Stomach (tissue), 9 donors: ENCODE data around the gene POLR2C. TPM values are rescaled to one million over a fixed set of nuclear protein-coding genes. Genes with fewer than 3 reads are reported as not detected.

Source experiments
- DNase-seq, 2 donors: peaks; one replicate each; pipeline versions ENCODE4 v3.0.0 to v3.0.0-alpha.2; 2013 to 2019
- H3K27ac ChIP-seq, 5 donors: fragments of 200-600 bp in 4 of 5; sonication (generic) in 4 of 5; one replicate each; pipeline ENCODE4 v1.5.1; 2013 to 2019; ENCODE audit warnings: mild to moderate bottlenecking in 1 of 5, moderate library complexity in 1 of 5
- H3K27me3 ChIP-seq, 3 donors: fragments of 200-600 bp; sonication (generic); one replicate each; pipeline ENCODE4 v1.5.1; 2017 to 2019; ENCODE audit warnings: mixed run types in 1 of 3
- H3K36me3 ChIP-seq, 4 donors: fragments of 200-600 bp; sonication (generic); 1 replicate in 3 of 4; 2 replicates in 1 of 4; pipeline ENCODE4 v1.5.1; 2016 to 2019
- H3K4me1 ChIP-seq, 4 donors: fragments of 200-600 bp; sonication (generic); one replicate each; pipeline ENCODE4 v1.5.1; 2016 to 2019
- H3K4me3 ChIP-seq, 4 donors: fragments of 200-600 bp; sonication (generic) in 3 of 4; one replicate each; pipeline ENCODE4 v1.5.1; 2016 to 2019; ENCODE audit warnings: mild to moderate bottlenecking in 1 of 4
- H3K9me3 ChIP-seq, 4 donors: fragments of 200-600 bp; sonication (generic); one replicate each; pipeline ENCODE4 v1.5.1; 2016 to 2019
- CTCF ChIP-seq, 7 experiments: fragments of 450-650 bp in 4 of 7; fragments of 200-600 bp in 3 of 7; sonication (generic) in 3 of 7; IDR thresholded peaks; one replicate each; pipeline ENCODE4 v1.5.1; 2016 to 2019; ENCODE audit warnings: antibody characterized with exemption in 7 of 7, control low read depth in 2 of 7, mild to moderate bottlenecking in 1 of 7
- EP300 ChIP-seq: sonication (generic); formaldehyde crosslinking; IDR thresholded peaks from one replicate; pipeline ENCODE4 v1.6.1; 2017; ENCODE audit warnings: antibody characterized with exemption
- POLR2A ChIP-seq, 4 donors: fragments of 450-650 bp; IDR thresholded peaks; one replicate each; pipeline ENCODE4 v1.6.1; 2016; ENCODE audit warnings: antibody characterized with exemption in 4 of 4, control low read depth in 2 of 4, mild to moderate bottlenecking in 1 of 4, moderate library complexity in 1 of 4
- POLR2AphosphoS5 ChIP-seq, 3 donors: sonication (generic); formaldehyde crosslinking; IDR thresholded peaks; one replicate each; pipeline ENCODE4 v1.6.1; 2016; ENCODE audit warnings: antibody characterized with exemption in 3 of 3
- WGBS, 5 donors: extraction: QIAGEN DNeasy Blood & Tissue Kit in 3 of 5; methylation state at CpG; one replicate each; pipeline versions ENCODE4 v1.1.5 to v1.1.7; 2013 to 2018; 5-methylcytosine and 5-hydroxymethylcytosine counted together
- intact Hi-C: fragments of 100-400 bp; cut with DNase I; formaldehyde crosslinking; loops from one replicate; pipeline ENCODE4 v1.15.1; 2023; ENCODE audit warnings: low total_unique reads
- polyA plus RNA-seq, 3 donors: library from polyadenylated mRNA; stranded (reverse); fragments of 200-250 nt; gene quantifications; one replicate each; pipeline ENCODE4 v1.2.3, GENCODE V29; 2013
- total RNA-seq, 5 donors: library from RNA; depleted of rRNA; stranded (reverse); fragments of >200 nt; gene quantifications; one replicate each; pipeline versions ENCODE4 v1.1.0 to v1.2.3, GENCODE V29; 2014 to 2016
- donor health status: healthy with polysubstance abuse.
- donor health status: Bipolar disorder and iron deficiency.
- donor health status: healthy.

POLR2C gene
- total and polyA plus RNA-seq, 8 donors, result 31.8 to 162 (median 67.8) TPM

DNA sequence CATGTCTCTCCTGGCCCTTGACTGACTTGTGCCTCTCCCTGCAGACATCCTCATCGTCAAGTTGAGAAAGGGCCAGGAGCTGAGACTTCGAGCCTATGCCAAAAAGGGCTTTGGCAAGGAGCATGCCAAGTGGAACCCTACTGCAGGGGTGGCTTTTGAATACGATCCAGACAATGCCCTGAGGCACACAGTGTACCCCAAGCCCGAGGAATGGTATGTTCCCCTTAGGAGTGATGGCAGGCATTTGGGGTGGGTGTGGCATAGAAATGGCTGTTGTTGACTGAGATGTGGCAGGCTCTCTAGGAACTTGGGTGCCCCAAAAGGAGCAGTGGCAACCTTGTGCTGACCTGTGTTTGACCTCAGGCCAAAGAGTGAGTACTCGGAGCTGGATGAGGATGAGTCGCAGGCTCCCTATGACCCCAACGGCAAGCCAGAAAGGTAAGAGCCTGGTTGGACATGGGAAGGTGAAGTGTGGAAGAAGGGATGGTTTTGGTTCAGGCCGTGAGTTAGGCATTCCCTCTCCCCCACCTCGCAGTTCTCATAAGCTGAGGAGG lies 7.5 kb downstream of the POLR2C start:
- intact Hi-C loops, result no loop called here
- no peak for DNase-seq
- peaks cover 24 to 50% (median 39%) of the 10 kb centered on the region in 4 donors for H3K4me1 ChIP-seq
- H3K4me3 ChIP-seq, result no peak overlapping the region
- no peak for TF ChIP-seq EP300
- TF ChIP-seq POLR2AphosphoS5 (IDR thresholded peaks at IDR 0.05), result no peak
- TF ChIP-seq POLR2A (IDR thresholded peaks at IDR 0.05), result no peak
- no peak for TF ChIP-seq CTCF (IDR thresholded peaks at IDR 0.05)
- H3K27ac ChIP-seq, result peak overlapping the region; percentile 3 to 73 (median 67)
- H3K36me3 ChIP-seq, result peaks cover 64 to 100% (median 100%) of the 10 kb centered on the region in 4 donors
- H3K9me3 ChIP-seq, result no peaks in the 10 kb centered on the region
- no peaks in the 10 kb centered on the region for H3K27me3 ChIP-seq
- 67 to 79% (median 75%) methylated on average over 8 to 9 of the region's 9 CpGs for WGBS, 5 donors

- intact Hi-C loops, result no loop called here
- H3K4me3 ChIP-seq, result no peak overlapping the region
- no peaks in the 10 kb centered on the region for H3K27me3 ChIP-seq
- no peaks in the 10 kb centered on the region for H3K9me3 ChIP-seq
- H3K4me1 ChIP-seq, result peaks cover 24 to 45% (median 37%) of the 10 kb centered on the region in 4 donors
- WGBS, 5 donors, result 7 to 31% (median 14%) methylated on average over 6 of the region's 6 CpGs
- DNase-seq, result peak; percentile 64 to 84
- H3K27ac ChIP-seq, result peak overlapping the region; percentile 50 to 73 (median 67)
- TF ChIP-seq EP300, result no peak
- peak in 1 of 3 donors; percentile 64 for TF ChIP-seq POLR2AphosphoS5 (IDR thresholded peaks at IDR 0.05)
- H3K36me3 ChIP-seq, result peaks cover 66 to 98% (median 97%) of the 10 kb centered on the region in 4 donors
Observed at GRCh38 chr16:57470711-57471110, 8.2 kb downstream of the POLR2C start.

DNA sequence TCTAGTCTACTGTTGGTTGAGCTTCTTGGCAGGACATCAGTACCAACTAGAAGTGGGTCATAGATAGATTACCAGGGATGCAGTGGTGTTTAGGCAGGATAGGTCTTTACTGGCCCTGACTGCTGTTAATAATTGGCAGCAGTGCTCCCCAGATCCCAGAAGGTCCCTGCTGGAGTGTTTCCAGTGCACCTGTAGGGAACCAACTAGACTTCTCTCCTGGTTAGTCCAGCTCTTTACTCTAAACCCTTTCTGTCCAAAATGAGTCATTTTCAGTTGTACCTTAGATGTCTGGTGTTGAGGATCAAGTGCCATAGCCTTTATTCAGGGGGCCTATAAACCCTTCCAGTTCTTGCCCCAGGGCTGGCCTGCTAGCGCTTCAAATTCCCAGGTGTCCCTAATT lies 8.7 kb downstream of the POLR2C start:
- no peaks in the 10 kb centered on the region for H3K27me3 ChIP-seq
- H3K4me1 ChIP-seq, result peaks cover 24 to 48% (median 42%) of the 10 kb centered on the region in 4 donors
- H3K9me3 ChIP-seq, result no peaks in the 10 kb centered on the region
- intact Hi-C loops, result no loop called here
- H3K27ac ChIP-seq, result peak overlapping the region; percentile 50 to 73 (median 67)
- H3K4me3 ChIP-seq, result no peak overlapping the region
- H3K36me3 ChIP-seq, result peaks cover 63 to 93% (median 92%) of the 10 kb centered on the region in 4 donors
- no peak for TF ChIP-seq EP300
- no peak for TF ChIP-seq POLR2A (IDR thresholded peaks at IDR 0.05)
- no peak for TF ChIP-seq CTCF (IDR thresholded peaks at IDR 0.05)
- TF ChIP-seq POLR2AphosphoS5 (IDR thresholded peaks at IDR 0.05), result no peak
- 78 to 100% (median 100%) methylated on average over 1 of the region's 1 CpG for WGBS, 5 donors
- DNase-seq, result no peak

DNA sequence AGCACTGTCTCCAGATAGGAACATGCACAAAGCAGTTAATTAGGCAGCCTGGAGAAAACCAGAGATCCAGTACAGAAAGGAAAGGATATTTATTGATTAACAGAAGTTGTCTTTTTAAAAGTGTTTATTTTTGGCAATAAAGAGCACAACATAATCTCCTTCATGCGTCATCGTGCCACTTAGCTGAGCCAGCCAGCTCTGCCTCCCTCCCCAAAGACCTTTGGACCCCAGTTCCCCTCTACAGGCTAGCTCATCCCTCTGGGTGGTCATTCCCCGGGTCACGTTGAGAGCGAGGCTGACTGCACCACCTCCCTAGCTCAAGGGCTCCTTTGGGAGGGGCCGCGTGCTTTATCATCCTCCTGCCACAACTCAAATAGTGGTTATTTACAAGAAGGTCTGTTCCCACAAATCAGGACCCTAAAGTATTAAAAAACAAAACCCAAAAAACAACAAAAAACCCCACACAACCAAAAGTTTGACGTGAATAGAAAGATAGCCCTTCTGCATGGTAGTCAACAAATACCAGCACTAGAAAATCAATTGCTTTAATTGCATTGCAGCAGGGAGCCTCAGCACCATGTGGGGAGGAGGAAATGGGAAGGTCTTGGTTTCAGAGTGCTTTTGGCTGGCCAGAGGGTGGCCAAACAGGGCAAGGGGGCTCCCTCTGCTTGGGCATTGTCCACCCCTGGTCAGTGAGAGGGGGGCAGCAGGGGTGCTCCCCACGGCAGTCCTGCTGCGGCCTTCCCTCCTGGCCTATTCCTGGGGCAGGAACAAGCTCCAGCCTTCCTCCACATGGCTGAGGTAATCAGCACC lies 9.6 kb downstream of the POLR2C start:
- no peaks in the 10 kb centered on the region for H3K9me3 ChIP-seq

More for the DNA sequence above, 9.6 kb downstream of the POLR2C start:
- Histone ChIP-seq H3K27me3 (no peaks in the 10 kb centered on the region), H3K36me3 (peaks cover 55 to 84% (median 84%) of the 10 kb centered on the region in 4 donors), H3K27ac (peak overlapping the region; percentile 37 to 73 (median 67)), H3K4me1 (peaks cover 24 to 57% (median 51%) of the 10 kb centered on the region in 4 donors), H3K4me3 (no peak overlapping the region)
- WGBS, 5 donors, result 31 to 48% (median 34%) methylated on average over 8 to 10 of the region's 10 CpGs
- intact Hi-C loops, result no loop called here
- peak in 1 of 2 donors; percentile 77 for DNase-seq
- TF ChIP-seq CTCF (IDR thresholded peaks at IDR 0.05) (no peak), EP300 (no peak), POLR2AphosphoS5 (IDR thresholded peaks at IDR 0.05) (peak in 1 of 3 donors; percentile 20), POLR2A (IDR thresholded peaks at IDR 0.05) (no peak)
